PFSK-1 (cell line): ENCODE results near the gene ARID4A.

Experiments used
- FOXP2 ChIP-seq: optimal IDR thresholded peaks from 2 replicates; pipeline ENCODE3; 2011; ENCODE audit warnings: borderline replicate concordance, control low read depth, inconsistent platforms; ENCODE audit not compliant: insufficient read depth; ENCODE audit errors: extremely low read length, extremely low read depth
- POLR2AphosphoS5 ChIP-seq: IDR thresholded peaks from 2 replicates; pipeline ENCODE4 v1.6.1; 2012; ENCODE audit warnings: low read depth, mild to moderate bottlenecking, control low read depth, low read length, moderate library complexity
- SIN3A ChIP-seq: IDR thresholded peaks from 2 replicates; pipeline ENCODE4 v1.6.1; 2012; ENCODE audit warnings: mild to moderate bottlenecking, low read length, moderate library complexity, borderline replicate concordance; ENCODE audit not compliant: insufficient read depth
- TAF1 ChIP-seq: IDR thresholded peaks from 2 replicates; pipeline ENCODE4 v1.6.1; 2012; ENCODE audit warnings: low read length, control low read depth, borderline replicate concordance; ENCODE audit not compliant: insufficient read depth
- TF ChIP-seq, protein P1 (sequence below), 2 experiments: IDR thresholded peaks; 2 replicates each; pipeline versions ENCODE4 v1.6.1 to v1.8.0; 2011 to 2012; ENCODE audit warnings: low read depth in 2 of 2, low read length in 2 of 2, control low read depth in 1 of 2, inconsistent platforms in 1 of 2, mild to moderate bottlenecking in 1 of 2, moderate library complexity in 1 of 2; ENCODE audit not compliant: insufficient read depth in 1 of 2

The ARID4A gene

DNA sequence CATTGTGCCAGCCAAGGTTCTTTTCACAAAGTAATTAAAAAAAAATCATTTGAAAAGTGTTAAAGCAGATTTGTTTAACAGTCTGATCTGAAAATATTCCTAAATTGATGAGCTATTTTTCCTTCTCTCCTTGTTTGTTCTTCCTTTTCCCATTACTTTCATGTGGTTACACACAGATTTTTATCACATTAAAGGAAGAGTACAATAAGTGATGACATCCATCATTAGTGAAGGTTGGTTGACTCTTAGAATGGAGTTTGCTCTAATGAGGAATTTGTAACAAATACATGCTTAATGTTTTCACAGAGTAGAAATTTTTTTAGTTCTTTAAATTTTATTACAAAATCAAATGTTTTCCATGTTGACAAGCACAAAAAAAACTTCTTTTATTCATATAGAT lies 78.4 kb downstream of the ARID4A start:
- TF ChIP-seq FOXP2 (no peak), SIN3A (no peak), TAF1 (no peak), POLR2AphosphoS5 (no peak)
- TF ChIP-seq, protein P1, sequence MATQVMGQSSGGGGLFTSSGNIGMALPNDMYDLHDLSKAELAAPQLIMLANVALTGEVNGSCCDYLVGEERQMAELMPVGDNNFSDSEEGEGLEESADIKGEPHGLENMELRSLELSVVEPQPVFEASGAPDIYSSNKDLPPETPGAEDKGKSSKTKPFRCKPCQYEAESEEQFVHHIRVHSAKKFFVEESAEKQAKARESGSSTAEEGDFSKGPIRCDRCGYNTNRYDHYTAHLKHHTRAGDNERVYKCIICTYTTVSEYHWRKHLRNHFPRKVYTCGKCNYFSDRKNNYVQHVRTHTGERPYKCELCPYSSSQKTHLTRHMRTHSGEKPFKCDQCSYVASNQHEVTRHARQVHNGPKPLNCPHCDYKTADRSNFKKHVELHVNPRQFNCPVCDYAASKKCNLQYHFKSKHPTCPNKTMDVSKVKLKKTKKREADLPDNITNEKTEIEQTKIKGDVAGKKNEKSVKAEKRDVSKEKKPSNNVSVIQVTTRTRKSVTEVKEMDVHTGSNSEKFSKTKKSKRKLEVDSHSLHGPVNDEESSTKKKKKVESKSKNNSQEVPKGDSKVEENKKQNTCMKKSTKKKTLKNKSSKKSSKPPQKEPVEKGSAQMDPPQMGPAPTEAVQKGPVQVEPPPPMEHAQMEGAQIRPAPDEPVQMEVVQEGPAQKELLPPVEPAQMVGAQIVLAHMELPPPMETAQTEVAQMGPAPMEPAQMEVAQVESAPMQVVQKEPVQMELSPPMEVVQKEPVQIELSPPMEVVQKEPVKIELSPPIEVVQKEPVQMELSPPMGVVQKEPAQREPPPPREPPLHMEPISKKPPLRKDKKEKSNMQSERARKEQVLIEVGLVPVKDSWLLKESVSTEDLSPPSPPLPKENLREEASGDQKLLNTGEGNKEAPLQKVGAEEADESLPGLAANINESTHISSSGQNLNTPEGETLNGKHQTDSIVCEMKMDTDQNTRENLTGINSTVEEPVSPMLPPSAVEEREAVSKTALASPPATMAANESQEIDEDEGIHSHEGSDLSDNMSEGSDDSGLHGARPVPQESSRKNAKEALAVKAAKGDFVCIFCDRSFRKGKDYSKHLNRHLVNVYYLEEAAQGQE (IDR thresholded peaks at IDR 0.05; ENCODE audit: insufficient read depth in 1 of 2, low read depth in 2 of 2, low read length in 2 of 2) = no peak

DNA sequence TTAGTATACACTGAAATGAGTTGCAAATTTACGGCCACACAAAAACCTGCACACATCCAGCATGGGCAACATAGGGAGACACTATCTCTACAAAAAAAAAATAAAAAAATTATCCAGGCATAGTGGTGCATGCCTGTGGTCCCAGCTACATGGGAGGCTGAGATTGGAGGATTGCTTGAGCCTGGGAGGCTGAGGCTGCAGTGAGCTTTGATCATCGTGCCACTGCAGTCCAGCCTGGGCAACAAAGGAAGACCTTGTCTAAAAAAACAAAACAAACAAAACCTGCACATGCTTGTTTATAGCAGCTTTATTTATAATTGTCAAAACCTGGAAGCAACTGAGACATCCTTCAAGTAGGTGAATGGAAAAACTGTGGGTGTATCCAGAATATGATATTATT lies 92.5 kb downstream of the ARID4A start:
- TF ChIP-seq TAF1 (no peak), POLR2AphosphoS5 (no peak), FOXP2 (no peak), SIN3A (no peak)
- TF ChIP-seq, protein P1 (IDR thresholded peaks at IDR 0.05; ENCODE audit: insufficient read depth in 1 of 2, low read depth in 2 of 2, low read length in 2 of 2) = no peak

DNA sequence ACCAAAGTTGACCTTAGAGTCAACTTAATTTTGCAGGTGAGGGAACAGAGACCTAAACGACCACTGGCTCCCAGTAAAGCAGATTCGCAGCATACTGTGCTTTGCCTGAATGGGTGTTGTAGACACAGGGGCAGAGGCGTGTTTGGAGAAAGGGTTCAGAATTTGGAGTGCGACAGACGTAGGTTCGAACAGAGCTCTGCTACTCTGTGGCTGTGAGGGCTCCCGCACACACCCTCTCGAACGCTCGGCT lies 97.1 kb downstream of the ARID4A start:
- TF ChIP-seq TAF1 = no peak
- TF ChIP-seq, protein P1 (IDR thresholded peaks at IDR 0.05; ENCODE audit: insufficient read depth in 1 of 2, low read depth in 2 of 2, low read length in 2 of 2) = no peak
- TF ChIP-seq SIN3A = no peak
- TF ChIP-seq FOXP2 = no peak
- no peak for TF ChIP-seq POLR2AphosphoS5

DNA sequence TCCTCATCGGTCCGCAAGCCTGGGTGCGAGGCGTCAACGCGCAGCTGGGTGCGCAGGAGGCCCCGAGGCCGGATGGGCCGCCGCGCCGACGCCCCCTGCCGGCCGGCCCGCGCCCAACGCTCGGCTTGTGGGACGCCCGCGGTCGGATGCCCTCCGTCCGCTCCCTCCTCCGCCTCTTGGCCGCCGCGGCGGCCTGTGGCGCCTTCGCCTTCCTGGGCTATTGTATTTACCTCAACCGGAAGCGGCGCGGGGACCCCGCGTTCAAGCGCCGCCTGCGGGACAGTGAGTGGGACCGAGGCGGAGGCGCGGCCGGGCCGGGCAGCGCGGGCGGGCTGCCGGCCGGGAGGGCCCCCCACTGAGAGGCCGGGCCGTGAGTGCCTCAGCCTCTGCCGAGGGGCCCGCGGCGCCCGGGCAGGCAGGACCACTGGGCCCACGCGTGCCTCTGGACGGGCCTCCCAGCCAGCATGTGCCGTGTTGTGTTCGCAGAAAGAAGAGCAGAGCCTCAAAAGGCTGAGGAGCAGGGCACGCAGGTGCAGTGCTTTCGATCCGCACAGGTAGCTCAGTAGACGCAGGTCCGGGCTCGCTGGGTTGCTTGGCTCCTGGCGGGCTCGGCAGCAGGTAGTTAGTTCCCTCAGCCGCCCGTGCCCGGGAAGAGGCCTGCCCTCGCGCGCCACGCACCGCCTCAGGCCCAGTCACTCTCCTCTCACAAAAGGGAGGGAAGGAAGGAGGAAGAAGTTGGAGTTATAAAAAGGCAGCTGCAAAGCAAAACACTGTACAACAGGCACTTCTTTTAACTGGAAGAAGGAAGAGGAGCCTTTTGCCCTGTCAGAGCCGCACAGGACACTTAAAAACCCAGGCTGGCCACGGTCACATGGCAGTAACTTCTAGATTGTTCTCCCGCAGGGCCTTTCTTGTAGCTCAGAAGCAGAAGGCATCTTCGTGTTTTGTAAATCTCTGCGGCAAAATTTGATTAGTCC lies 97.7 kb downstream of the ARID4A start, which contains the start of gene TOMM20L:
Gene TOMM20L, plus strand, starts transcription at position 119 of the 977 bp plus-strand sequence. Its CDS starts 28 bp downstream, at position 147.
- no peak for TF ChIP-seq POLR2AphosphoS5
- peak; percentile 46 for TF ChIP-seq FOXP2

DNA sequence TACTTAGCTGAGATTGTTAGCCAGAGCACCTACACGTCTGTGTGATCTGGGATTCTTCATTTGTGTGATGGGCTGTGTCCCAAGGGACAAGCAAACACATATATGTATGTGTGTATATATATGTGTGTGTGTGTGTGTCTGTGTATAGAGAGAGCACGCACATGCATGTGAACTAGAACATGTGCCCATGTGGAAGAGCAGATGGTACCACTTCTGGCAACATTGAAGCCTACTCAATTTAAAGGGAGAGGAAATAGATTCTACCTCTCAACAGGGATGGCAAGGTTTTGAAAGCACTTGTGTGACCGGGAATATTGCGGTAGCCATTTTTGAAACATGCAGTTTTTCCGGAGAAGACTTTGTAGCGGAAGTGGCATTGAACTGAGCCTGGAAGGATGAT lies 98.8 kb downstream of the ARID4A start:
- no peak for TF ChIP-seq SIN3A
- TF ChIP-seq FOXP2 = no peak
- TF ChIP-seq, protein P1 (IDR thresholded peaks at IDR 0.05; ENCODE audit: insufficient read depth in 1 of 2, low read depth in 2 of 2, low read length in 2 of 2) = no peak
- no peak for TF ChIP-seq TAF1
- TF ChIP-seq POLR2AphosphoS5 = no peak
